Measurements from ENCODE around the gene ZNF827. TPM values are rescaled to one million over a fixed set of nuclear protein-coding genes. Genes with fewer than 3 reads are reported as not detected.

The ZNF827 gene
- total RNA-seq, 1 donor from 2014 or later: 116 TPM

- Mint-ChIP-seq H3K9me3 (no peaks in the 10 kb centered on the region), H3K27ac (no peak overlapping the region), H3K4me1 (no peaks in the 10 kb centered on the region), H3K4me3 (no peak overlapping the region), H3K36me3 (peaks cover 57% of the 10 kb centered on the region), H3K27me3 (ENCODE audit: low read depth) (no peaks in the 10 kb centered on the region)
- no peak for TF ChIP-seq CTCF (IDR thresholded peaks at IDR 0.05; ENCODE audit: unreplicated experiment)
- no peak for DNase-seq (ENCODE audit: low spot score in 2 of 2, unreplicated experiment in 2 of 2)
Observed at GRCh38 chr4:145760176-145760575, 178.4 kb downstream of the ZNF827 start.

- TF ChIP-seq CTCF (IDR thresholded peaks at IDR 0.05; ENCODE audit: unreplicated experiment): no peak
- Mint-ChIP-seq H3K4me3 (no peak overlapping the region), H3K27me3 (ENCODE audit: low read depth) (no peaks in the 10 kb centered on the region), H3K36me3 (peaks cover 38% of the 10 kb centered on the region), H3K27ac (no peak overlapping the region), H3K4me1 (no peaks in the 10 kb centered on the region), H3K9me3 (no peaks in the 10 kb centered on the region)
- DNase-seq (ENCODE audit: low spot score in 2 of 2, unreplicated experiment in 2 of 2): no peak
Observed at GRCh38 chr4:145757188-145757587, 181.4 kb downstream of the ZNF827 start.

GRCh38 chr4:145756244-145756643 is 182.4 kb downstream of the ZNF827 start:
- no peak for TF ChIP-seq CTCF (IDR thresholded peaks at IDR 0.05; ENCODE audit: unreplicated experiment)
- no peaks in the 10 kb centered on the region for H3K27me3 Mint-ChIP-seq (ENCODE audit: low read depth)
- peaks cover 3% of the 10 kb centered on the region for H3K9me3 Mint-ChIP-seq
- no peaks in the 10 kb centered on the region for H3K4me1 Mint-ChIP-seq
- DNase-seq (ENCODE audit: low spot score in 2 of 2, unreplicated experiment in 2 of 2): no peak
- no peak overlapping the region for H3K4me3 Mint-ChIP-seq
- H3K27ac Mint-ChIP-seq: no peak overlapping the region
- peaks cover 31% of the 10 kb centered on the region for H3K36me3 Mint-ChIP-seq

GRCh38 chr4:145755802-145756201 is 182.8 kb downstream of the ZNF827 start:
- Mint-ChIP-seq H3K4me3 (no peak overlapping the region), H3K27me3 (ENCODE audit: low read depth) (no peaks in the 10 kb centered on the region), H3K36me3 (peaks cover 28% of the 10 kb centered on the region), H3K4me1 (no peaks in the 10 kb centered on the region), H3K9me3 (peaks cover 7% of the 10 kb centered on the region), H3K27ac (no peak overlapping the region)
- no peak for DNase-seq (ENCODE audit: low spot score in 2 of 2, unreplicated experiment in 2 of 2)
- no peak for TF ChIP-seq CTCF (IDR thresholded peaks at IDR 0.05; ENCODE audit: unreplicated experiment)

- H3K4me3 Mint-ChIP-seq: no peak overlapping the region
- H3K27ac Mint-ChIP-seq: no peak overlapping the region
- no peaks in the 10 kb centered on the region for H3K27me3 Mint-ChIP-seq (ENCODE audit: low read depth)
Observed at GRCh38 chr4:145743641-145744040, 195.0 kb downstream of the ZNF827 start.

More at GRCh38 chr4:145743641-145744040, 195.0 kb downstream of the ZNF827 start:
- peaks cover 30% of the 10 kb centered on the region for H3K9me3 Mint-ChIP-seq
- peaks cover 20% of the 10 kb centered on the region for H3K4me1 Mint-ChIP-seq
- no peaks in the 10 kb centered on the region for H3K36me3 Mint-ChIP-seq
- TF ChIP-seq CTCF (IDR thresholded peaks at IDR 0.05; ENCODE audit: unreplicated experiment): no peak
- no peak for DNase-seq (ENCODE audit: low spot score in 2 of 2, unreplicated experiment in 2 of 2)

Measured in mesothelial cell of epicardium (in vitro differentiated cells).